Measurements from ENCODE around the gene PPP1R18.
A peak's percentile ranks its signal among the peaks of the same experiment; 100 is the strongest.
"Not testable (repeated sequence)": the region's sequence is repeated elsewhere in the genome, so short reads cannot be mapped to it uniquely, and the experiment has no call there.

Gene PPP1R18

GRCh38 chr6:30686009-30686907, at the start of gene PPP1R18:
TSS of gene PPP1R18 (minus strand) at chr6:30686645. CDS start at chr6:30686018, 627 bp downstream.
- DNase-seq, result peak; percentile 61 to 68

DNA sequence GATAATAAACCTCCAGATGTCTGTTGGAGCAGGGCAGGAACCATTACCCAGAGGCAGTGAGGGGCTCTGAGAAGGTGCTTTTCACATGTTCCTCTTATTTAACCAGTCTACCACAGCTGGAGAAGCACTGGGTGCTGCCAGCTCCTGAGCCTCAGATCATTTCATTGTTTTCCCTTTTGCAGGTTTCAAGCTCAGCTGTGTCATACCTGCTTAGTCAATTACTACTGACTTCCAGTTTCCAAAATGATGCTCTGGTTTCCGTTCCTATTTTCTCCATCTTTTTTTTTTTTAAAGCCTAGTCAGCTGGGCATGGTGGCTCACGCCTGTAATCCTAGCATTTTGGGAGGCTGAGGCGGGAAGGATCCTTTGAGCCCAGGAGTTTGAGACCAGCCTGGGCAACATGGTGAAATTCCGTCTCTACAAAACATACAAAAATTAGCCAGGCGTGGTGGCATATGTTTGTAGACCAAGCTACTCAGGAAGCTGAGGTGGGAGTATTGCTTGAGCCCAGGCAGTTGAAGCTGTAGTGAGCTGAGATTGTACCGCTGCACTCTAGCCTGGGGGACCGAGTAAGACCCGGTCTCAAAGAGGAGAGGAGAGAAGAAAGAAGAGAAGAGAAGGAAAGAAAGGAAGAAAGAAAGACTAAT, 49.3 kb upstream of the PPP1R18 start:
- DNase-seq, result no peak

- no peak for DNase-seq
Observed at GRCh38 chr6:30732237-30732943, 45.9 kb upstream of the PPP1R18 start.

GRCh38 chr6:30730601-30731435, 44.4 kb upstream of the PPP1R18 start:
- peak; percentile 91 to 92 for DNase-seq

DNA sequence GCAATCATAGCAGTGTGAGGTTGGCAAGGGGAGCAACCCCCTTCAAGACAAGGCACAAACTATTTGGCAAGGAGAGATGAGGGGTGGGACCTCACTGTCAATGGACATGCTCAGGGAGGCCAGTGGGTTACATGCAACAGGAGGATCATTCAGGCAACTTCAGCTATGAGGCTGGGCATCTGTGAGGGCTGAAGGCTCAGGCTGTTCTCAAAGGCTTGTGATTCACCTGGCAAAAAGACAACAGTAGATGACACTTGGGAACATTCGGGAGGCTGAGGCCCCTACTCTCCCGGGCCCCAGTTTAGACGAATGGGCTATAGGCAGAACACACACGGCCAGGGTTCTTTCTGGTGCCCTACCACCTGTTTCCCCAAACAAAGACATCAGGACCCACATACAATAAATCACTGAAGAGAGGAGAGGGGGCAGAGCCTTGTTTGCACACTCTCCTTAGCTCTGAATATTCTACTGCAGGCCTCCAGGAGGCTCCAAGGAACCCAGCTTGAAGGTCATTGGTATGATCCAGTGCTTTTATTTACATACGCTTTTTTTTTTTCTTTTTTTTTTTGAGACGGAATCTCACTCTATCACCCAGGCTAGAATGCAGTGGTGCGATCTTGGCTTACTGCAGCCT, 41.6 kb upstream of the PPP1R18 start:
- peak in 1 of 2 experiments; percentile 29 for DNase-seq

- no peak for DNase-seq
Observed at GRCh38 chr6:30726506-30727413, 40.3 kb upstream of the PPP1R18 start.

DNA sequence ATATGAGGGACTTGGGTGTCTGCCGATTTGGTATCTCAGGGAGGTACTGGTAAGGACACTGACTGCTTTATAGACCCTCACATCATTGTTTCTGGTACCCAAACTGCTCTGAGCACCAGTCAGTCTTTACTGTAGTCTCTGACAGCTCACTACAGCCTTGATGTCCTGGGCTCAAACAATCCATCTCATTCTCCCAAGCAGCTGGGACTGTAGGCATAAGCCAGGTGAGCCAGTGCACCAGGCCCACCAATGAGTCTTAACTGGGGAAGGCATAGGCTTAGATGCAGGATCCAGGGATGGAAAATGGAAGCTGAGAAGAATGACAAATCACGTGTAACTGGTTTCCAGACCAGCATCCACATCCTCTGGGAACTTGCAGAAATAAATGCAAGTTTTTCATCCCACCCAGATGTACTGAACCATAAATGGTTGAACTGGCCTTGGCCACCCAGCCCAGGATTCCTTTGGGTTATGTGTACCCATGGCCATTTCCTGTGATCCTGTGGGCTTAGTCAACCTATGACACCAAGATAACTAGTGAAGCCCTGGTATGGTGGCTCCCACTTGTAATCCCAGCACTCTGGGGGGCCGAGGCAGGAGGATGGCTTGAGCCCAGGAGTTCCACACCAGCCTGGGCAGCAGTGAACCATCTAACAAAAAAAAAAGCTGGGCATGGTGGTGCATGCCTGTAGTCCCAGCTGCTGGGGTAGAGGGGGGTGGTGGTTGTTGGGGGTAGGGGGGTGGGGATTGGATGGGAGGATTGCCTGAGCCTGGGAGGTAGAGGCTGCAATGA, 39.5 kb upstream of the PPP1R18 start:
- DNase-seq, result peak in 1 of 2 experiments; percentile 22

DNA sequence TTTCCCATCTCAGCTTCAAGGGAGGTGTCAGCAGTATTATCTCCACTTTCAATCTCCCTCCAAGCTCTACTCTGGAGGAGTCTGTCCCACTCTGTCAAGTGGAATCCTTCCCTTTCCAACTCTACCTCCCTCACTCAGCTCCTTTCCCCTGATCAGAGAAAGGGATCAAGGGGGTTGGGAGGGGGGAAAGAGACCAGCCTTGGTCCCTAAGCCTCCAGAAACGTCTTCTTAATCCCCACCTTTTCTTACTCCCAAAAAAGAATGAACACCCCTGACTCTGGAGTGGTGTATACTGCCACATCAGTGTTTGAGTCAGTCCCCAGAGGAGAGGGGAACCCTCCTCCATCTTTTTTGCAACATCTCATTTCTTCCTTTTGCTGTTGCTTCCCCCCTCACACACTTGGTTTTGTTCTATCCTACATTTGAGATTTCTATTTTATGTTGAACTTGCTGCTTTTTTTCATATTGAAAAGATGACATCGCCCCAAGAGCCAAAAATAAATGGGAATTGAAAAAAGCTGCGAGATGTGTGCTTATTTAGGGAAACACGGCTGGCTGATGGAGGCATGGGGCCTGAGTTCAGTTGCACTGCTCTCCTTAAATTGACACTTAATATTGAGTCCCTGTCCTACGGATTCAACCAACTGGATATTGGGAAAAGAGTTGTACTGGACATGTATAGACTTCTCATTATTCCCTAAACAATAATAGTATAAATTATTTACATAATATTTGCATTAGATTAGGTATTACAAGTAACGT, 38.6 kb upstream of the PPP1R18 start:
- no peak for DNase-seq

GRCh38 chr6:30723843-30724741, 37.6 kb upstream of the PPP1R18 start:
- not testable (repeated sequence) for DNase-seq

GRCh38 chr6:30723159-30723842, 36.9 kb upstream of the PPP1R18 start:
- DNase-seq, result not testable (repeated sequence)

GRCh38 chr6:30722280-30723112, 36.1 kb upstream of the PPP1R18 start:
- DNase-seq, result peak; percentile 78

DNA sequence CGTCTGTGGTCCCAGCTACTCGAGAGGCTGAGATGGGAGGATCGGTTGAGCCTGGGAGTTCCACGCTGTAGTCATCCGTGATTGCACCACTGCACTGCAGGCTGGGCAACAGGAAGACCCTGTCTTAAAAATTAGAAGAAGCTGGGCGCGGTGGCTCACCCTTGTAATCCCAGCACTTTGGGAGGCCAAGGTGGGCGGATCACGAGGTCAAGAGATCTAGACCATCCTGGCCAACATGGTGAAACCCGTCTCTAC, 35.5 kb upstream of the PPP1R18 start:
- not testable (repeated sequence) for DNase-seq

GRCh38 chr6:30721198-30722024, 35.0 kb upstream of the PPP1R18 start:
- peak; percentile 76 to 83 for DNase-seq

DNA sequence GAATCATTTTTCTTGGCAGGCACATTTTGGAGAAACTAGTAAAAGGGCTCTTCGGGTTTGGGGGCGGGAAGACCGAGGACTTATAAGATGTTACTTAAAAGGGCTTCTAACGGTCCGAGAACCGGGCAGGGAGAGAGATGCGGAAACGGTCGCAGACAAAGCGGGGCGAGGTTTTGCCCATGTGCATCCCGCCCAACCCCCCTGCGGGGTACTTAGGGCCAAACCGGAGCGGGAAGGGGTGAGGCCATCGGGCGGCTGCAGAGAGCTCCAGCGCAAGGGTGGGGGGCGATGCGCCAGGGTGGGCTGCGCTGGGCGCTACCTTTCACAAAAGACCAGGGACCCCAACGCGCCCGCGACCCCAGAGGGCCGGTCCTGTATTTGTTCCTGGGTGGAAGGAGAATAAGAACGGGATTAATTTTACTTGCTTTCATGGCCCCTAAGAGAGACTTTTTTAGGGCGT, 34.3 kb upstream of the PPP1R18 start:
- DNase-seq, result peak; percentile 53 to 58
